IPS-11a (cell line): ENCODE data around the gene TTC21A.

Source experiments
- H3K4me3 ChIP-seq: one replicate; pipeline ENCODE4 v1.5.1; 2013; ENCODE audit warnings: low read depth, low read length, control low read depth

TTC21A gene

DNA sequence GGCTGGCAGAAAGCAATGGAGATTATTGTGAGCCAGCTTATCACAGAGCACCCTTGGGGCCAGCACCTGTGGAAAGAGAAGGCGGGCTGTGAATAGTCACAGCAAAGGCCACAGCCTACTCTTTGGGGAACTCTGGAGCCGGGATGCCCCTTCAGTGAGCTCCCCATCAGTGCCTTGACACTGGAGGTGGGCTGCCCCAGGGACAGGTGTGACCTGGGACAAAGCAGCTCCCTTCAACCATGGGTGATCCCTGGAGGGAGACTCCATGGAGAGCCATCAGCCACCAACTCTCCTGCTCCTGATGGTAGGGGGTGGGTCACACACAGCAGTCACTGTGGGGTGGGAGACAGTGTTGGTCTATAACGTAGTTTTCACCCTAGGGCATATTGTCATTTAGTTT is 5.8 kb downstream of the TTC21A start:
- no peak overlapping the region for H3K4me3 ChIP-seq

DNA sequence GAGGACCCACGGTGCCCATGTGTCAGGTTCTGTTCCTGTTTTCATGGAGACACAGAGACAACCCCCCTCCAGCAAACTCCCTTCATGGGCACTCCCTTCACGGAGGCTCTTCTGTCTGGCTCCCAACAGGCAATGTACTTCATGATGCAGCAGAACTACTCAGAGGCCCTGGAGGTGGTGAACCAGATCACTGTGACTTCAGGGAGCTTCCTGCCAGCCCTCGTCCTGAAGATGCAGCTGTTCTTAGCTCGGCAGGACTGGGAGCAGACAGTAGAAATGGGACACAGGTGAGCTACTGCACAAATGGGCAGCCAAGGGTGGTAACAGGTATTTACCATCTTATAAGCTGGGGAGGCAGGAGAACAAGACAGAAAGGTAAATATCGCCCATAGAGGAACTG is 7.0 kb downstream of the TTC21A start:
- no peak overlapping the region for H3K4me3 ChIP-seq

DNA sequence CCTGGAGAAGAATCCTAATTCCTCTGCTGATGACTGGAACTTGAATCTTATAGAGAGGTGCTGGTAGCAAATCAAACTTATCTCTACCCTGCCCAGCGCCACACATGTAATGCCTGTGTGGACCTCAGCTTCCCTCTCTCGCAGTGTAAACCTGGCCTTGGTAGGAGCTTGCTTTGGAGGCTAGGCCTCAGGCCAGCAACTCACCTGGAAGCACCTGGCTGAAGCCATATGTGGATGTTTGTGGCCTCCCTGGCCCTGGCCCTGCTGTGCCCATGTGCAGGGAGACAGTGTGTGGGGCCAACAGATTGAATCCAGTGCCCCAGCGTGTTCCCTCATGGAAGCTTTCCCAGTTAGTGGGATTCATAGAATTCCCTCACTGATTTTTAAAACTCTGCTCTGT is 8.4 kb downstream of the TTC21A start:
- H3K4me3 ChIP-seq: no peak overlapping the region

DNA sequence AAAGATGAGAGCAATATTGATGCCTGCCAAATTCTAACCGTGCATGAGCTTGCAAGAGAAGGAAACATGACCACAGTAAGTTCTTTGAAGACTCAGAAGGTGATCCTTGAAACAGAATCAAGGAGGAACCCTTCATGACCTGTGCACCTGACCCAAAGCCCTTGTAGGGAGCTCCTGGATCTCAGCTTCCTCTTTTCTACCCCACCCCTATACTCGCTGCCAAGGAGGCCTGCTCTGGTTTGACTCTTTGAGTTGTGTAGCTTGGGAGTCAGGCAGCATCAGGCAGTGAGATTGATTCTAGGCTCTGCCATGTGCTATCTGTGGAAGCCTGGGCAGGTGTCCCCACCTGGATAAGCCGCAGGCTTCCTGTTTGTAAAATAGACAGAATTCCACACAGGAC is 10.6 kb downstream of the TTC21A start:
- no peak overlapping the region for H3K4me3 ChIP-seq

DNA sequence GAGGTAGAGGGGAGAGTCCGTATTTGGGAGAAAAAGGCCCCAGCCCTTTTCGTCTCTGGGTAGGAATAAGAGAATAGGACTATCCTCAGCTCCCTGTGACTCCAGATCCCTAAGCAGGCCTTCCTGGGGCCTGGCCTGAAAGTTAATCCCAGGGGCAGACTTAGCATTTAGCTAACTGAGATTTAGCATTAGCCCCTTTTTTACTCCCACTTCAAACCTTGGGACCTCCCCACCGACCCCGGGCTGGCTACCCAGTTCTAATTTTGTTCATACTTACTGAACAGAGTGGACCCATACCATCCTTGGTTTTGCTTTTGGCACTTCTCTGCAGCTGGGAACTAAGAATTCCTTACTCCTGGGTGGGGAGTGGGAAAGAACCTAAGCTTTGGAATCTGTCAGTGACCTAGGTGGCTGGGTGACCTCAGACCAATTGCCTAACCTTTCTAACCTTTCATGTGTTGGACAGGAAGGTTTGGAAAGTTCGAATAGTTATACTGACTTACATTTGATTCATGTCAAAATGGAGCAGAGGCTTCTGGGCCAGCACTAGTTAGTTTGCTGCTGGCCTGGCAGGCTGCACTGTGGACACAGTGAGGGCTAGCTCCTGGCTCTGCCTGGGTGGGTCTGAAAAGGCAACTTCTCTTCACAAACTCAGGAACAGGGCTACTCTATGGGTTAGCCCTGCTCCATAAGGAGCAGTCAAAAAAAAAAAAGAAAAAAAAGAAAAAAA is 11.6 kb downstream of the TTC21A start:
- H3K4me3 ChIP-seq: no peak overlapping the region

DNA sequence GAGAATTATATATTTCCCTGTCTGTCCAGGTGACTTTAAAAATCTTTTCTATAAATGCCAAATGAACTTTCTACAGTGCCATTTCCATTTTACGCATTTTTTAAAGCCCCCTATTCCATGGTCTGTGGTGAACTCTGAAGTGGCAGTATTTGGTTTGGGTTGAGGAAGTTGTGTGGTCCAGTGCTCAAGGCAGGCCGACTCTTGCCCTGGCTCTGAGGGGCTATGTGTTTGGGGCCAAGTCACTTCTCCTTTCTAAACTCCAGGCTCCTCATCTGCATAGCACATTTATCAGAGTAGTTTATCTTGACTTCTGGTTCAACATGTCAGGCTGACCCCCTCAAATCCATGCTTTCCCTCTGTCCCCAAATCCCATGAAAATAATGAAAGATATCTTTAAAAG is 14.1 kb downstream of the TTC21A start:
- no peak overlapping the region for H3K4me3 ChIP-seq

DNA sequence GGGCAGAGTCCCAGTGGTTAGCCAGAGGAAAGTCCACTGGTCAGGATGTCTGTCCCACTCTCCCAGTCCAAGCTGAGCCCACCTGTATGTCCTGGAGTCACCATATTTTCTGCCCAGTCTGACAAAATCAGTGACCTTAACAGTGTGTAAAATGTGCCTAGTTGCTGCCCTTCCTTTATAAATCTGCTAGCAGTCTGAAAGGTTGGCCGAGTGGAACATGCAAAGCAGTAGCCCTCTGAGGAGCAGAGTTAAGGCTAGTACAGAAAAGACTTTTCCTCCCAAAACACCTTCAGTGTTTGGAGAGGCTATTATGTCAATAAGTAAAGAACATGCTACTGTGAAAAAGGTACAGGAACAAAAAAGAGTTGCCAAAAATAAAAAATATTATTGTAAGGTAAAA is 15.3 kb downstream of the TTC21A start:
- no peak overlapping the region for H3K4me3 ChIP-seq

DNA sequence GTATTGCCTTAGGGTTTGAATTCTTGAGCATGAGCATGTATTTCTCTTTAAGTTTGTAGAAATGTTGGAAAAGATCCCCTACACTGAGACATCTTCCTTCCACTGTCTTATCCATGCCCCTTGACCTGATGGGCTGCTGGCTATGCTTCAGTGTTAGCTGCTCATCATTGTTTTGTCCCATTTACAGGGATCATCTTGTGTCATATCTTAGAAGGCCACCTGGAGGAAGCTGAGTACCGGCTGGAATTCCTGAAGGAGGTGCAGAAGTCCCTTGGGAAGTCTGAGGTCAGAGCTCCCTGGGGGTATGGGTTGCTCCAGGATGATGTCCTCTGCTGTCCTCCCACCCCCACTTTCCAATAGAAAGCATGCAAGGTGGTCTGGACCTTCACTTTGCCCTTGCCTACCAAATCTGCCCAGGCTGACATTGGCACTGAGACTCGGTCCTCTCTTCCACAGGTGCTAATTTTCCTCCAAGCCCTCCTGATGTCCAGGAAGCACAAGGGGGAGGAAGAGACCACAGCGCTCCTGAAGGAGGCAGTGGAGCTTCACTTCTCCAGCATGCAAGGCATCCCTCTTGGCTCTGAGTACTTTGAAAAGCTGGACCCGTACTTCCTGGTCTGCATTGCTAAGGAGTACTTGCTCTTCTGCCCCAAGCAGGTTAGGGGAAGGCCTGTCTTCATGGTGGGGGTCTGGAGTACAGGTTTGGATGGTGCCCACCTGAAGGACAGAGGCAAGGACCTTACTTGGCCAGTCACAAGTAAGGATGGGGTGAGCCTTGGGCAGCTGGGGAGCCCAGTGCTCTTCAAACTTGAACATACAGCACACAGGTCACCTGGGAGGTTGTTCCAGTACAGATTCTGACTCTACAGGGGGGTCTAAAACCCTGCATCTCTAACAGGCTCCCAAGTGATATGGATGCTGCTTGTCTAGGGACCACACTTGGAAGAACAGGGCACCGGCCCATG is 17.7 kb downstream of the TTC21A start:
- no peak overlapping the region for H3K4me3 ChIP-seq

DNA sequence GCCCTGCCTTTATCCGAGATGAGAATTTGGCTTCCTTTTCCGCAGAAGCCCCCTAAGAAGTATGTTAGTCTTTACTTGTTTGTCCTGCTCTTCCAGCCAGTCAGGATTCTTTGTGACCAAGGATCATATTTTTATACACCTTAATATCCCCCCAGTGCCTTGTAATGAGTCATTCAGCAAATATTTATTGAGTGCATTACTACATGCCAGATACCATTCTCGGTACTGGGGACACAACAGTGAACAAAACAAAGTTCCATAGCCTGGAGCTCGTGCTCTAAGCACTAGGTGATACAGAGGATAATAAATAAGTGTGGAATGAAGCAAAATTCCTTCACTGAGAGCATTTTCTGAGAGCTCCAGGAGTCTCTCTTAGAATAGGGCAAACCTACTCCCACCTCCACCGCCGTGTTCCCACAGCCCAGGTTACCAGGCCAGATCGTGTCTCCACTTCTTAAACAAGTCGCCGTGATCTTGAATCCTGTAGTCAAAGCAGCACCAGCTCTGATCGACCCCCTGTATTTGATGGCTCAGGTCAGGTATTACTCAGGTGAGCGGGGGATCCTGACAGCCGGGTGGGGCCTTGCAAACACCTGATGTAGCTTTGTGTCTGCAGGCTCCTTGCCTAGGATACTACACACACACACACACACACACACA is 18.5 kb downstream of the TTC21A start:
- H3K4me3 ChIP-seq: no peak overlapping the region

DNA sequence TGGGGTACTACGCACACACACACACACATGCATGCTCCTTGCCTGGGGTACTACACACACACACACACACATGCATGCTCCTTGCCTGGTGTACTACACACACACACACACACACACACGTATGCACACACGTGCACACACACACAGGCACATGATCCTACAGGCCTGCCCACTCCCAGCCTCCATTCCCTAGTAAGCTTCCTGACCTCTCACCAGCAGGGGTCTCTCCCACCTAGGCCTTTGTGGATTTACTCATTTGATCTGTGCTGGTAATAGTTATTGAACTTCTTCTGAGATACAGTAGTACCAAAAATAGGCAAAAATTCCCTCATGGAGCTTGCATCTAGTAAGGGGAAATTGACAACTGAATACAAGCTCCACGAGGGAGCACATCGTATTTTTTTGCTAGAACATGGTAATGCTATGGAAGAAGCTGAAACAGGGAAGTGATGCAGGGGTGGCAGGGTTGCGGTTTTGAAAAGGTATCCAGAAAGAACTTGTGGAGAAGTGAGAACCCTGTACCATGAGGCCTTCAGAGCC is 19.1 kb downstream of the TTC21A start:
- H3K4me3 ChIP-seq: no peak overlapping the region

DNA sequence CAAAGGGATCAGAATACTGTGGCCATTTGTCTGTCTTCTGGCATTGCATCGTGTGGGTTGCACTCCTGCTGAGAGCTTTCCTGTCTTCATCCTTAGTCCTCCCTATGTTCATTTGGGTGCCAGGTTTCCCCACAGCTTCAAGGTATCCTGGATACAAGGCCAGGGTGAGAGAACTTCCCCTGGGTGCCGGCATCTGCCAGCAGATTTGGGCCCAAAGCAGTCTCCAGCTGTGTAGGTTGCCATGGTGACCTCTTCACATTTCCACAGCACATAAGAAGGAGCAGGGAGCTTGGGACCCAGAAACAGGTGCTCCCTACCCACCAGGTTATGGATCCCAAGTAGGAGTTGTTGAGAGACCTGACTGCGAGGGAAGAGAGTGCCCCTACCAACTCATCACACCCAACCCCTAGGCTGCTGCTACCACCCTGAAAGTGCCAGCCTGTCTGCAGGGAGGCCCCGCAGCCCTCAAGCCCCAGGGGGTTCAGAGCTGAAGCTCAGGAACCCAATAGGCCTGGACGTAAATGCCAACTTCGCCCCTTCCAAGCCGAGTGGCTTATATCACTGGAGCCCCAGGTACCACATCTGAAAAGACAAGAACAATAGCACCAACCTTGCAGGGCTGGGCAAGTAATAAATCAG is 19.9 kb downstream of the TTC21A start:
- no peak overlapping the region for H3K4me3 ChIP-seq

DNA sequence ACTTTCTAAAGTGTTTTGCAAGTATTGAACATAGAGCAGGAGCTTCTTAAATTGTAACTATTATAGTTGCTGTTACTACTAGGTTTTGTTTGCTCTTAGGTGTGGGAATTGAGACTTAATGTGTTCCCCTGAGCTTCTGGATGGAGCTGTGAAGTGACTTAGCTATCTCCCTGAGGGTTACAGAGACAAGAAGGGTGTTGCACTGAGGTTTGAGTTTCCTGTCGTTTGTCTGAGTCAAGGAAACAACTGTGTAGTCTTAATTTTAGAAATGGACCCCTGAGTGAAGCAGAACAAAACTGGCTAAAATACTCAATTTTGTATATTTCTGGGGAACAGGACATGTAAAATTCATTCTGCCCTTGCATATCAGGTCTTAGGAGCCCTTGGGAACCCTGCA is 20.4 kb downstream of the TTC21A start:
- no peak overlapping the region for H3K4me3 ChIP-seq

DNA sequence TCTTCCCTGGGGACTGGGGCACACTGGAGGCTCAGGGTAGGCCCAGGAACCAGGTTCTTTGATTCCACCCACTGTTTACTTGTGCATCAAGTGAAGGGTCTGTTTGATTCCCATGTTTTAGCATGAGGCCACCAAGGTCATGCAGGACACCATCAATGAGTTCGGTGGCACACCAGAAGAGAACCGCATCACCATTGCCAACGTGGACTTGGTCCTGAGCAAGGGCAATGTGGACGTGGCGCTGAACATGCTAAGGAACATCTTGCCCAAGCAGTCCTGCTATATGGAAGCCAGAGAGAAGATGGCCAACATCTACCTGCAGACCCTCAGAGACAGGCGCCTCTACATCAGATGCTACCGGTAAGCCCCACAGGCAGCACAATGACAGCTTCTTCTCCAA is 21.5 kb downstream of the TTC21A start:
- H3K4me3 ChIP-seq: no peak overlapping the region

DNA sequence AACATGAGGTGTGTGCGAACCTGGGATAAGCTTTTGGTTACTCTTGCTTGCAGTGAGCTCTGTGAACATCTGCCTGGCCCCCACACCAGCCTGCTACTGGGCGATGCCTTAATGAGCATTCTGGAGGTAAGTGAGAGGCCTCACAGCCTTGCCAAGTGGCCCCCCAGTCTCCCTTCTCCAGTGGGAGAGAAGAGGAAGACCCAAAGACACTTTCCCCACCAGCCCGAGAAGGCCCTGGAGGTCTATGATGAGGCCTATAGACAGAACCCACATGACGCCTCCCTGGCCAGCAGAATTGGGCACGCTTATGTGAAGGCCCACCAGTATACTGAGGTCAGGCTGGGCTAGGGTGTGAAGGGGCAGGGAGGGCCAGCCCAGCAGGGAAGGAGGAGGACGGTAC is 22.5 kb downstream of the TTC21A start:
- no peak overlapping the region for H3K4me3 ChIP-seq

DNA sequence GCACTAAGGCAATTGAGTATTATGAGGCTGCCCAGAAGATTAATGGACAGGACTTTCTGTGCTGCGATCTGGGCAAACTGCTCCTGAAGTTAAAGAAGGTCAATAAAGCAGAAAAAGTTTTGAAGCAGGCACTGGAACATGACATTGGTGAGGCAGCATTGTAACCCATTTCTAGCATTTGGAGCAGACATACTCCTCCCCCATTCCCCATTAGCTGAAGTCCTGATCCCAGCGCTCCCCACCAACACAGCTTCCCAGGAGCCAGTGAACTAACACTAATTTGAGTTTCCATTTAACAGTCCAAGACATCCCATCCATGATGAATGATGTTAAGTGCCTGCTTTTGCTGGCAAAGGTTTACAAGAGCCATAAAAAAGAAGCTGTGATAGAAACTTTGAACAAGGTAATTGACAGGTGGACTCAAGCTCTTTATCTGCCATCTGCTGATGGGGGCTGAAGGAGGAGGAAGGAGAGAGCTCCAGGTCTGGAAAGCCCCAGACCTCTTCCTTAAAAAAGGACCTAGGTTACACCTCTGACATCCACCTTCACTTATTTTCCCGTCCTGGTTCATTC is 23.3 kb downstream of the TTC21A start:
- no peak overlapping the region for H3K4me3 ChIP-seq

DNA sequence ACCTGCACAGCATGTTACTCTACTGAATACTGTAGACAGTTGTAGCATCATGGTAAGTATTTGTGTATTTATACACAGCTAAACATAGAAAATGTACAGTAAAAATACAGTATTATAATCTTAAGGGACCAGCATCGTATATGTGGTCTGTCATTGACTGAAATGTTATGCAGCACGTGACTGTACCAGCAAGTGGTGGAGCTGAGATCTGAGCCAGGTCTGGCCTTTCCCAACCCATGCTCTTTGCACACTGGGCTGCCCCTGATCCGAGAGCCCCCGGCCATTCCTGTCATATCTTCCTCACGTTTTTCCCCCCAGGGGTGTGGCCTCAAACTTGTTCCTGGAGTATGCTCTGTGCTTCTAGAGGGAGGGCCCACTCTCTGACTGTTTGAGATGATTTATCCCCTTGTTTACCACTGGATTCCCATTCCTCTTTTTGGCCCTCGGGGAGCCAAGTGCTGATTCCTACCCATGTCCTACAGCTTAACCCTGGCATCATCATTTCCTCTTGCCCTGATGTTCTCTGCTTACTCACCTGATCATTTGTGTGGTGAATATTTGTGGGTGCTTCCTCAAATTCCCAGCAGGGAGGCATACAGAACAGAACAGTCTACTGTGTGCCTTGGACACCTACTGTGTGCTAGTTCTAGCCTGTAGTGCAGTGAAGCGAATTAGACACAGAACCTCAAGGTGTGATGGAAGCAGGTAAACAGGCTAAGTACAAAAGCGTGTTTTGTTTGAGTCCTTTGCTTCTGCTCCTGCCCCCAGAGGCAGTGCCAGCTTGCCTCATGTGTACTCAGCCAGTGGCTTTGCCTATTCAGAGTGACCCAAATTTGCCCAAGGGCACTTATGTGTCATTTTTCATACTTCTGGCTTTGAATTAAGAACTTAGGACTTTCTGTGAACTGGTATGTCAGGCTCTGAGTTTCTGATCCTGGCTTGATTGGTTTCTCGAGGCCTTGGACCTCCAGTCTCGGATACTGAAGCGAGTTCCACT is 24.9 kb downstream of the TTC21A start:
- H3K4me3 ChIP-seq: no peak overlapping the region

DNA sequence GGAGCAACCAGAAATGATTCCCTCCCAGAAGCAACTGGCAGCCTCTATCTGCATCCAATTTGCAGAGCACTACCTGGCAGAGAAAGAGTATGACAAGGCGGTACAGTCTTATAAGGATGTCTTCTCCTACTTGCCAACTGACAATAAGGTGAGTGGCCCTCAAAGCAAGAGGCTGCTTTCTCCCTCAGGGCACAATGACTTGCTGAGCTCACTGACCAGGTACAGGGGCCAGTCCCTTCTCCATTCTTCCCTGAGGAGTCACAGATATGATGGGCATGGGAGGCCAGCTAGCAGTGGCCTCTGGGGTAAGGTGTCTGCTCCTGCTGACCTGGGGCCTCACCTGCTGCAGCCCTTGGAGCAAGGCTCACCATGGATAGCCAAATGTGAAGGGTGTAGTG is 25.6 kb downstream of the TTC21A start:
- no peak overlapping the region for H3K4me3 ChIP-seq

DNA sequence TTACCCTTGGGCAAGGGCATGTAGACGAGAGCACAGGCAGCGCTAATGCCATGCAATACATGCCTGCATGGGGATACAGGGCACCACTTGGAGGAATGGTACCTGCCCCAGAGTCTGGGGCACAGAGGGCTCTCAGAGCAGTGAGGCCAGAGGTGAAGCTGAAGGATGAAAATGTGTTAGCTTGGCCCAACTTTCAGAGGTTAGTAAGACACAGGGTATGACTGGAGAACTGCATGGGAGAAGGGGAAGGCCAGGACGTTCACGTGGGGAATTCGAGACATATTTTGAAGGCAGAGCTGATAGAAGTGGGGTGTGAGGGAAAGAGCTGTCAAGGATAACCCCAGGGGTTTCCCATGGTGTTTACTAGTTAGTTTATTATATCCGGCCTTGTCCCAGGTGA is 26.3 kb downstream of the TTC21A start:
- no peak overlapping the region for H3K4me3 ChIP-seq

DNA sequence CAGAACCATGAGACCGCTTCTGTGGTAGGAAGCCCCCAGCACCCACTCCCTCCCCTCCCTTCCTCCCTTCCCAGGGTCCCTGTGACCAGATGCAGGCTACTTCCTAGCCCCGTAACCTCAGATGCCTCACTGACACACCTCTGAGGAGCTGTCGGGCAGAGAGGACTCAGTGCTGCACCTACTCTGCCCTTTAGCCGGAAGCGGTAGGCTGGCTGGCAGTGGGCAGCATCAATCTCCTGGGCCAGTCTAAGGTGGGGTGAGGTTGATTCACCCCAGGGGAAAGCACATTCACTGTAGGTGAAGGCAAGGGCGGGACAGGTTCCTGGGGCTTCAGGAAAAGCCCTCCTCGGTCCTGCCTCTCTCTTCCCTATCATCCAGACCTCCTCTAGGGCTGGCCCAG is 26.8 kb downstream of the TTC21A start:
- H3K4me3 ChIP-seq: no peak overlapping the region
